DLD1 (cell line): Measurements from ENCODE around the gene MYCBP.

Experiments
- in situ Hi-C: cut with HindIII; loops from 2 replicates; pipeline ENCODE4 v1.10.0; 2017; ENCODE audit warnings: low sequenced_read_pairs

Gene MYCBP

GRCh38 chr1:38827318-38827717 lies 45.8 kb downstream of the MYCBP start:
- in situ Hi-C loops, result no loop called here

DNA sequence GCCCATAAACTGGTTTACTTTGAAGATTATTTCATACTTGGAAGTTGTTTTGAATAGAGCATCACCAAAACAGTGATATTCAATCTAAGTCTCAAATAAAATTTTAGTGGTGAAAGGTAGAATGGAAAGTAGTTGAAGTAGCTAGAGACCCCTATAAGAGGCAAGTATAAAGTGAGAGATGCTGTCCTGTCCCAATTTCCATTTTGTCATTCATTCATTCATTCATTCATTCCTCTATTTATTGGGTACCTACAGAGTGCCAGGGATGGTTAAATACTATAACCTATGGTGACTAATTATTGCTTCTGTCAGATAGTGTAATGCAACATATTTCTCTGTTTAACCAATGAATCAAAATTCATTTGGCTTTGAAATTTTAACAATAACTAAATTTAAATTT lies 46.3 kb downstream of the MYCBP start:
- in situ Hi-C loops, result no loop called here

DNA sequence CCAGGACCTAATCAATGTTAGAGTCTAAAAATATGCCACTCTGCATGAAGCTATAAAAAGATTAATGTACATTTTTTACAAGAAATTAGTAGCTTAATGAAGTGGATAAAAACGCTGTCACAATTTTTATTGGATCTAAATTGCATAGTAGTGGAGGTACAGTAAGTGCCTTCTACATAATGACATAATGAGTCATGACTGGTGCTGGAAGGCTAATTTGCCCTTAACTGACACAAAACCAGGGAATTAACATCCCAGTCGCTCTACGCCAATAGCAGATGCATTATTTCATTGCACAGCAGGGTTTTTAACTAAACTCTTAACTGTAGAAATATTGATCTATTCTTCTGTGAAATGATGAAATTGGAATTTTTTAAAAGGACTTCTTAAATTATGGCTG lies 46.9 kb downstream of the MYCBP start:
- in situ Hi-C loops, result no loop called here

GRCh38 chr1:38820860-38821259 lies 52.3 kb downstream of the MYCBP start:
- in situ Hi-C loops, result no loop called here

DNA sequence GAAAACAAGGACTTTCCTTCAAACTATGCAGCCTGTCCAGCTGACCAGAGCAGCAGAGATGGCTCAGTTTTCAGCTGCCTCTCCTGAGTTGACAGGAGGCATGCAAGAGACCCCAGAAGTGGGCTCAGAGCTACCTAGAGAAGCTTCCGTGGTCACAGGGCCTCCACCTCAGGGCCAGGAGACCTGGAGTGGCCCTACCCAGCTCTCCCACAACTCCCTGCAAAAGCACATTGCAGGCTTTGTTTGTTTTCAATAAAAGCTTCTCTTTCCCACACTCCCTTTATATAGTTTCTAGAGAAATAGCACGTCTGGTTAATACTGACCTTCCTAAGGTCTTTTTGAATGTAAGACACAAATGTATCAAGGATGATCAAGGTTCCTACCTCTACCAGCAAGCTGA lies 53.6 kb downstream of the MYCBP start:
- in situ Hi-C loops, result no loop called here

GRCh38 chr1:38819040-38819439 lies 54.1 kb downstream of the MYCBP start:
- in situ Hi-C loops, result no loop called here

DNA sequence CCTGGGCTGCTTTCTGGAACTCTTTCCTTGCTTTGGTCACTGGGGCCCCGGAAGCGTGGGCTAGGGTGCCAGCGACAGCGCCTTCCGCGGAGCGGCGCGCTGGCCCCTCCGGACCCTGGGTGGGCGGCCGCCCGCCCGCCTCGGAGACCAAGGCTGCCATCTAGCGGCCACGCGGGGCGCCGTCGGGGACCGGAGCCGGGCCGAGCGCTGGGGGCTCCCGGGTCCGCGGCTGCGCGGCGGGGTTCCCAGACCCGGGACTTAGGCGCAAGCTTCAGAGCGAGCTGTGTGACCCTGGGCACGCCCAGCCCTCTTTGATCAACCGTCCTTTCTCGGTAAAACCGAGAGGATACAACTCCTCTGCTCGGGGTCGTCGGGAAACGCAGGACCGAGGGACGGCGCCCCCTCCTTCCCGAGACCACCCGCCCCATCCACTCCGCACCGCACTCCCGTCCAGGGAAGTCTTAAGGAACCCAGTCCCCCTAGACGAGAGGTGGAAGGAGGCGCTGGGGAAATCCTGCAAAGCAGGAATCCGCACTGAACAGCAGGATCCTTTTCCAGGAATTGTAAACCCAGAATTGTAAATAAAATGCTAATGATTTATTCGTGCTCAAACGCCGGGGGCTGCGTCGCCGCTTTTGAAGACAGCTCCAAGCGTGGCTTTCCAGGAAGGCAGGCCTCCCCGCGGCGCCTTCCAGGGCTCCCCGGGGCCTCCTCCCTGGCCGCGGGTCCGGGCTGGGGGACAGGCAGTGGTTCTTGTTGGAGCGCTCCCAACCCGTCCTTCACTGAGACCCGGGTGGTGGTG lies 54.8 kb downstream of the MYCBP start:
- in situ Hi-C loops, result no loop called here

- in situ Hi-C loops, result no loop called here
Observed at GRCh38 chr1:38817267-38818174, 55.6 kb downstream of the MYCBP start.

DNA sequence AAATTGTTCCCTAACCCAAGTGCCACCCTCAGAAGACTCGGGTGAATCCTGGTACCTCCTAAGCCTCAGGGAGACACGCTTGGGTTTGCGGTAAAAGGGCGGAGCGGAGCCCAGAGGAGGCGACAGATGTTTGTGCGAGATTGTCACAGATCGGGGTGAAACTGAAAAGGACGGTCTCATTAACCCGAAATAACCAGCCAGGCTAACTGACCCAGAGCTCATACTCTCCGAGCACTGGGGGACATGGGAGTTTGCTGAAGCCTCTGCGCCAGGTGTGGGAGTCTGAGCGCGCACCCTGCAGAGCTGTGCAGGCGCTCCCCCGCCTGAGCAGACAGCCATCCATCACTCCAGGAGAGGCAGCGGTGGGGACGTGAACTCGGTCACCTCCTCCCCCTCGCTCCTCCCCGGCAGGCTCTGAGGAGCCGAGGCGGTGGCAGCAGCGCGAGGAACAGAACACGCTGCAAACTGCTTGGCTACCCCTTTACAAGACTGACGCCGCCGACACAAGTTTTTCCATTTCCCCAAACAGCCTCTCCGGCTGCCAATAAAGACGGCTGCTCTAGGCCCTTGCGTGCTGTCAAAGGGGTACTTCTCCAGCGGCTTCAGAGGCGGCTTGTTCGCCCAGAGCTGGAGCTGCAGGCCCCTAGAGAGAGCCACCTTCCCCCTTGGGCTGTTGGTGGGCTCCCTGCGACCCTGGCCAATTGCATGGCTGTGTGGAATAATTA lies 57.1 kb downstream of the MYCBP start:
- in situ Hi-C loops, result no loop called here

DNA sequence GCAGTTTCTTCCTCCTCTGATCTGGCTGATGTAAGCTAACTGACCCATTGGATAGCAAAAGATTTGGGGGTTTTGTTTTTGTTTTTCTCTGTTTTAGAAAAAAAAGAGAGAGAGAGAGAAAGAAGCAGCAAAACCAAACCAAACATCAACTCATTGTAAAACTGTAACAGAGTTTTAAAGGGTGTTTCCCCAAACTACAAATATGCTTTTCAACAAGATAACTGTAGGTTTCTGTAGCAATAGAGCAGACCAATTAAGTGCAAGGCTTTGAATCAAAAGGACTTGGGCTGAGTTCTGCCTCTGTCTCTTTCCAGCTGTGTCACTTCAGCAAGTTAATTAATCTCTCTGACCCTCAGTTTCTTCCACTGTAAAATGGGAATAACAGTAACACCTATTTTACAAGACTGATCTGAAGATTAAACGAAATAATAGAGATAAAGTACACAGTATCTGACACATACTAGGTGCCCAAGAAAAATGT lies 58.1 kb downstream of the MYCBP start:
- in situ Hi-C loops, result no loop called here

- in situ Hi-C loops, result no loop called here
Observed at GRCh38 chr1:38814444-38814983, 58.6 kb downstream of the MYCBP start.

- in situ Hi-C loops, result no loop called here
Observed at GRCh38 chr1:38812981-38813380, 60.2 kb downstream of the MYCBP start.
